HG03025 (cell line): ENCODE measurements around the gene VSTM2A.
"Not testable (repeated sequence)": the region's sequence is repeated elsewhere in the genome, so short reads cannot be mapped to it uniquely, and the experiment has no call there.

ENCODE experiments used
- ATAC-seq: cut with Tn5 transposase; IDR thresholded peaks from one replicate; pipeline ENCODE4 v1.9.1; 2021; ENCODE audit warnings: mild to moderate bottlenecking, moderate library complexity; ENCODE audit not compliant: unreplicated experiment, low FRiP score

Gene VSTM2A

GRCh38 chr7:54541669-54542625 lies at the start of gene VSTM2A:
VSTM2A (plus strand) TSS chr7:54542375; CDS start chr7:54542731, 356 bp downstream.
- no peak for ATAC-seq

- ATAC-seq: not testable (repeated sequence)
Measured at GRCh38 chr7:54504531-54504930, 37.6 kb upstream of the VSTM2A start.

- no peak for ATAC-seq
Measured at GRCh38 chr7:54529568-54529967, 12.6 kb upstream of the VSTM2A start.

- ATAC-seq: no peak
Measured at GRCh38 chr7:54538122-54538521, 4.1 kb upstream of the VSTM2A start.

GRCh38 chr7:54543051-54543488 lies 895 bp downstream of the VSTM2A start:
- no peak for ATAC-seq

- no peak for ATAC-seq
Measured at GRCh38 chr7:54544149-54544526, 2.0 kb downstream of the VSTM2A start.

- no peak for ATAC-seq
Measured at GRCh38 chr7:54544527-54545240, 2.5 kb downstream of the VSTM2A start.

- no peak for ATAC-seq
Measured at GRCh38 chr7:54545241-54545563, 3.0 kb downstream of the VSTM2A start.

- no peak for ATAC-seq
Measured at GRCh38 chr7:54546081-54546985, 4.2 kb downstream of the VSTM2A start.

- no peak for ATAC-seq
Measured at GRCh38 chr7:54546986-54547314, 4.8 kb downstream of the VSTM2A start.

GRCh38 chr7:54550471-54550870 lies 8.3 kb downstream of the VSTM2A start:
- no peak for ATAC-seq

- ATAC-seq: no peak
Measured at GRCh38 chr7:54556121-54556520, 13.9 kb downstream of the VSTM2A start.

- ATAC-seq: no peak
Measured at GRCh38 chr7:54559401-54559800, 17.2 kb downstream of the VSTM2A start.

GRCh38 chr7:54560198-54560597 lies 18.0 kb downstream of the VSTM2A start:
- ATAC-seq: no peak

GRCh38 chr7:54560723-54561122 lies 18.5 kb downstream of the VSTM2A start:
- no peak for ATAC-seq

GRCh38 chr7:54563329-54563916 lies 21.2 kb downstream of the VSTM2A start:
- ATAC-seq: no peak

GRCh38 chr7:54565432-54565831 lies 23.3 kb downstream of the VSTM2A start:
- ATAC-seq: no peak

GRCh38 chr7:54581511-54581910 lies 39.3 kb downstream of the VSTM2A start:
- ATAC-seq: no peak

- no peak for ATAC-seq
Measured at GRCh38 chr7:54591404-54592386, 49.5 kb downstream of the VSTM2A start.
